ENCODE results near the gene KRT14. TPM values are rescaled to one million over a fixed set of nuclear protein-coding genes. Genes with fewer than 3 reads are reported as not detected.

The KRT14 gene
- total RNA-seq, 4 donors from 2014 or later: 2.9 TPM; not detected in 3

DNA sequence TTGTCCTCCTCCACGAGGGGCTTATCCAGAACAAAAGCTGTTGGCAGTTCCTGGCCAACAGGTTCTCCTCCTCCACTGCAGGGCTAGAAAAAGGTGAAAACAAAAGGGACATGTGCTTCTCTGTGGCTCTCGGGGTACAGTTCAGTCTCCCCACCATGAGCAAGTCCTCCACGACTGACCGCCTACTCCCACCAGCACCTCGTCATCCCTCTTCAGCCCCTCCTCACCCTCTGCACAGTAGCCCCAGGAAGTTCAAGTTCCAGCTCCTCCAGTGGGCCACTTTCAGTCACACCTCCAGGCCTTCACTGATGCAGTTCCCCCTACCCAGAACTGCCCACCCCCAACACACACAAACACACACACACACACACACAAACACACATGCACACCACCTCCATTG, 34.2 kb downstream of the KRT14 start:
- Histone ChIP-seq H3K27me3 (peaks cover 0 to 10% (median 0%) of the 10 kb centered on the region in 4 donors), H3K27ac (replicated peaks in 1 of 4) (no peak overlapping the region), H3K36me3 (no peaks in the 10 kb centered on the region), H3K9me3 (no peaks in the 10 kb centered on the region), H3K4me3 (no peak overlapping the region), H3K4me1 (peaks cover 17 to 26% (median 20%) of the 10 kb centered on the region in 4 donors)
- WGBS: 92% methylated on average over 4 of the region's 5 CpGs
- DNase-seq (ENCODE audit: extremely low spot score): no peak
- TF ChIP-seq POLR2AphosphoS5 (IDR thresholded peaks at IDR 0.05): no peak
- no peak for TF ChIP-seq EP300 (IDR thresholded peaks at IDR 0.05)
- TF ChIP-seq POLR2A (IDR thresholded peaks at IDR 0.05; ENCODE audit: low read depth): no peak
- TF ChIP-seq, protein P1, sequence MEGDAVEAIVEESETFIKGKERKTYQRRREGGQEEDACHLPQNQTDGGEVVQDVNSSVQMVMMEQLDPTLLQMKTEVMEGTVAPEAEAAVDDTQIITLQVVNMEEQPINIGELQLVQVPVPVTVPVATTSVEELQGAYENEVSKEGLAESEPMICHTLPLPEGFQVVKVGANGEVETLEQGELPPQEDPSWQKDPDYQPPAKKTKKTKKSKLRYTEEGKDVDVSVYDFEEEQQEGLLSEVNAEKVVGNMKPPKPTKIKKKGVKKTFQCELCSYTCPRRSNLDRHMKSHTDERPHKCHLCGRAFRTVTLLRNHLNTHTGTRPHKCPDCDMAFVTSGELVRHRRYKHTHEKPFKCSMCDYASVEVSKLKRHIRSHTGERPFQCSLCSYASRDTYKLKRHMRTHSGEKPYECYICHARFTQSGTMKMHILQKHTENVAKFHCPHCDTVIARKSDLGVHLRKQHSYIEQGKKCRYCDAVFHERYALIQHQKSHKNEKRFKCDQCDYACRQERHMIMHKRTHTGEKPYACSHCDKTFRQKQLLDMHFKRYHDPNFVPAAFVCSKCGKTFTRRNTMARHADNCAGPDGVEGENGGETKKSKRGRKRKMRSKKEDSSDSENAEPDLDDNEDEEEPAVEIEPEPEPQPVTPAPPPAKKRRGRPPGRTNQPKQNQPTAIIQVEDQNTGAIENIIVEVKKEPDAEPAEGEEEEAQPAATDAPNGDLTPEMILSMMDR (IDR thresholded peaks at IDR 0.05): no peak
- intact Hi-C loops (cut with DNase I): no loop called here

DNA sequence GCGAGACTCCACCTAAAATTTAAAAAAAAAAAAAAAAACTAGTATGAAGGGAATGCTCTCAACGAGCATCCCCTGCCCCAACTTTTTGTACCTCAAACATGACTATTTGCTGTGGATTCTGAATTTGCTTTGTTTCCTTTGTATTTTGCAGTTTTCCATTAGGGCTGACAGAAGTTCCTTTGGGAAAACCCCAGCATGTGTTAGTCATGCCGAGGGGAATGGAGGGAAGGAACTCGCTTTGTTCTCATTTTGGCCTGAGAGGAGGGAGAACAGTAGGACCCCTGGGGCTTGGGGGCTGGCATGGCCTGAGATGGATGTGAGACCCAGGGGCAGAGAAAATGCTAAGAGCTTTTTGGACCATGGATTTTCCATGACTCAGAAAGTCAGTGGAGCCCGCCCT, 35.3 kb downstream of the KRT14 start:
- DNase-seq (ENCODE audit: extremely low spot score): no peak
- no peak overlapping the region for H3K27ac ChIP-seq (replicated peaks in 1 of 4)
- H3K4me1 ChIP-seq: peaks cover 17 to 26% (median 20%) of the 10 kb centered on the region in 4 donors
- H3K9me3 ChIP-seq: peaks cover 0 to 9% (median 3%) of the 10 kb centered on the region in 4 donors
- WGBS: 57% methylated on average over 4 of the region's 5 CpGs
- H3K4me3 ChIP-seq: no peak overlapping the region
- intact Hi-C loops (cut with DNase I): no loop called here
- no peak for TF ChIP-seq POLR2AphosphoS5 (IDR thresholded peaks at IDR 0.05)
- H3K36me3 ChIP-seq: no peaks in the 10 kb centered on the region
- peaks cover 0 to 3% (median 0%) of the 10 kb centered on the region in 4 donors for H3K27me3 ChIP-seq

DNA sequence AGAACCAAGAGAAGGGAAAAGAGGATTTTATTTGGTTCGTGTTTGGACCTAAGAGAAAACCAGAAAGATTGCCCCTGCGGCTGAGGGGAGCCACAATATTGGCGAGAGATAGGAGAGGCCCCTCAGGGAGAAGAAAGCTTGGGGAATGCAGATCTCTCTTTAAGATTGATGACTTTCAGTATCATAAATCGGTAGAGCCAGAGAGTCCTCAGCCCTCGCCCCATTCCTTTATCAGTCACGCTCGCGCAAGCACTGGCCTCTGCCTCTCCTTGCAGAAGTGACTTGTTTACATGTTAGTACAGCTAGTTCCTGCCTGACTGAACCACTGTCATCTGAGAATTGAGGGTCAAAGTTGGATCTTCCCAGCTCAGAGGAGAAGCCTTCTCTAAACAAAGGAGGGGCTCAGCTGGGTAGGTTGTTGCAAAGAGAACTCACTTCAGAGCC, 37.1 kb downstream of the KRT14 start:
- H3K27ac ChIP-seq (replicated peaks in 1 of 4): no peak overlapping the region
- H3K36me3 ChIP-seq: no peaks in the 10 kb centered on the region
- intact Hi-C loops (cut with DNase I): loop anchor here (1.0 to 5.0 kb wide), 4 partner anchors 98 to 692 kb away; no protein-coding TSS in a partner anchor
- no peaks in the 10 kb centered on the region for H3K27me3 ChIP-seq
- peak overlapping the region in 1 of 4 donors; percentile 37 for H3K4me3 ChIP-seq
- 74% methylated on average over 8 of the region's 8 CpGs for WGBS
- H3K9me3 ChIP-seq: peaks cover 0 to 9% (median 3%) of the 10 kb centered on the region in 4 donors
- DNase-seq (ENCODE audit: extremely low spot score): no peak
- TF ChIP-seq EP300 (IDR thresholded peaks at IDR 0.05) (no peak), POLR2A (IDR thresholded peaks at IDR 0.05; ENCODE audit: low read depth) (no peak), POLR2AphosphoS5 (IDR thresholded peaks at IDR 0.05) (no peak)
- TF ChIP-seq, protein P1 (IDR thresholded peaks at IDR 0.05): no peak
- peaks cover 17 to 26% (median 20%) of the 10 kb centered on the region in 4 donors for H3K4me1 ChIP-seq

DNA sequence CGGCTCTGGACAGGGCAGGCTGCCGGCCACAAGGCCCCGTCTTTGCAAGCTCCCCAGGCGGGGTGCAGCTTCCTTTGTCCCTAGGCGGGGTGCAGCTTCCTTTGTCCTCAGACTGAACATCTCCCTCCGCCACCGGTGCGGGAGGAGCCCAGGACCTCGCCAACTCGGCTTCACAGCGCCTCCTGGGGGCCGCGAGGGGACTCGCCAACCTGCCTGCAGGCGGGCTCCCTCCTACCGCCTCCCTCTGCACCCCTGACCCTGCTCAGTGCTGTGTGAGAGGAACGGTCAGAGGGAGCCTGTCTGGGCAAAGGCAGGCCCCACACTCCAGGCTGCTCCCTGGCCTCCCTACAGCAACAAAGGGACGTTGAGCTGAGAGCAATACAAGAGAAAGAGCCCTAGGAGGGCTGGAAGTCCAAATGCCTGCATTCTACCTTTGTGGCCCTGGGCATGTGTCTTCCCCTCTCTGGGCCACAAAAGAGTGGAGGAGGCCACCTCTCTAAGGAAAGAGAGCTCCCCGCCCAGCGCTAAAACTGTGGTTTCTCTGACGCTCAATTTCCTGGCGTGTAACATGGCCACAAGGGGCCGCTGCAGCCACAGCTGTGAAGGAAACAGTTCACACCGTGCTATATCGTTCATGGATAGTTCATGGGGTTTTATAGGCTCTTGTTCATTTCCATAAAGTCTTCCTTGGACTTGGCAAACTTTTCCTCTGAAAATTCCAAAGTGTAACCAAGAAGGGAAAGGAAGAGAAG, 37.7 kb downstream of the KRT14 start:
- intact Hi-C loops (cut with DNase I): loop anchor here (1.0 to 5.0 kb wide), 4 partner anchors 98 to 692 kb away; no protein-coding TSS in a partner anchor
- Histone ChIP-seq H3K4me1 (peaks cover 17 to 26% (median 20%) of the 10 kb centered on the region in 4 donors), H3K36me3 (no peaks in the 10 kb centered on the region), H3K9me3 (peaks cover 0 to 9% (median 3%) of the 10 kb centered on the region in 4 donors), H3K27me3 (no peaks in the 10 kb centered on the region), H3K4me3 (peak overlapping the region; percentile 26 to 44 (median 36)), H3K27ac (replicated peaks in 1 of 4) (peak overlapping the region in 2 of 4 donors; percentile 17 to 46)
- peak; percentile 93 for DNase-seq (ENCODE audit: extremely low spot score)
- TF ChIP-seq POLR2AphosphoS5 (IDR thresholded peaks at IDR 0.05) (peak in 1 of 2 donors; percentile 21), POLR2A (IDR thresholded peaks at IDR 0.05; ENCODE audit: low read depth) (no peak), EP300 (IDR thresholded peaks at IDR 0.05) (no peak)
- TF ChIP-seq, protein P1 (IDR thresholded peaks at IDR 0.05): peak; percentile 69 to 81 (median 73)
- under 1% methylated on average over 18 of the region's 25 CpGs for WGBS
